ENCODE data around the gene FARS2.

FARS2 gene

DNA sequence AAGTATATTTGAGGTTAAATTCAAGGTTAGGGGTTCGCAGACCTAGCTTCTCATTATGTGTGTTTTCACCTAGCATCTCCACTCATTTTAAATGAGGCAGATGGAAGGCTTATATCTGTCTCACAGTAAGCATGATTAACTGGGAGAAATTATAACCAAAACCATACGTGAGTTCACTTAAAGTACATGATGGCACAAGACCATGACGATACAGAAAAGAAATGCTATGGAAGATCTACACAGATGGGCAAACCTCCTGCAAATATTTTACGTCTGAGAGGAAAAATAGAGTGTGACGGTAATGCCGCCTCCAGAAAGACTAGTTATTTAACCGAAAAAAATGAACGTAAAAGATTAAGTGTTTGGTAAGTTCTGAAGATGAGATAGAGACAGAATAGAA lies 337.8 kb downstream of the FARS2 start:
- H3K9ac ChIP-seq (ENCODE audit: low read length), result no peak overlapping the region
- no peaks in the 10 kb centered on the region for H3K36me3 ChIP-seq (ENCODE audit: insufficient read depth, low read length)
- no peaks in the 10 kb centered on the region for H3K4me1 ChIP-seq (ENCODE audit: insufficient read depth, low read length)
- H3K4me3 ChIP-seq (ENCODE audit: low read depth in 1 of 2, low read length in 2 of 2), result no peak overlapping the region
- H3K27ac ChIP-seq (ENCODE audit: low read depth, low read length), result no peak overlapping the region
- H3K27me3 ChIP-seq (ENCODE audit: control insufficient read depth in 1 of 2, insufficient read depth in 2 of 2, low read length in 2 of 2), result no peaks in the 10 kb centered on the region
- no peaks in the 10 kb centered on the region for H3K9me3 ChIP-seq (ENCODE audit: low read length)

DNA sequence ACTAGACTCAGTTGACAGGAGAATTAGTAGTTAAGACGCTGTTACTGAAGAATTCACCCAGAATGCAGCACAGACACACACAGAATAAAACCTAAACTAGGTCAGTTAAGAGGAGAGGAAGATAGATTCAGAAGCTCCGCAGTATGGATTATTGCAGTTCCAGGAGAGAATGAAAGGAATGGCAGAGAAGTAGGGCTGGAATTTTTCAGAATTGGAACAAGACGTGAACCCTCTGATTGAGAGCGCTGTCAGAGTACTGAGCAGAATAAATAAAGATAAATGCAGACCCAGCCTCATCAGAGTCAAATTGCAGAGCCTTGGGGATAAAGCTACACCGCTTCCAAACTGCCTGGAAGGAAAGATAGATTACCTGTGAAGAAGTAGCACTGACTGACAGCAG lies 344.6 kb downstream of the FARS2 start:
- Histone ChIP-seq H3K9ac (ENCODE audit: low read length) (no peak overlapping the region), H3K36me3 (ENCODE audit: insufficient read depth, low read length) (no peaks in the 10 kb centered on the region), H3K4me3 (ENCODE audit: low read depth in 1 of 2, low read length in 2 of 2) (no peak overlapping the region), H3K4me1 (ENCODE audit: insufficient read depth, low read length) (no peaks in the 10 kb centered on the region), H3K27me3 (ENCODE audit: control insufficient read depth in 1 of 2, insufficient read depth in 2 of 2, low read length in 2 of 2) (no peaks in the 10 kb centered on the region), H3K27ac (ENCODE audit: low read depth, low read length) (no peak overlapping the region), H3K9me3 (ENCODE audit: low read length) (no peaks in the 10 kb centered on the region)

DNA sequence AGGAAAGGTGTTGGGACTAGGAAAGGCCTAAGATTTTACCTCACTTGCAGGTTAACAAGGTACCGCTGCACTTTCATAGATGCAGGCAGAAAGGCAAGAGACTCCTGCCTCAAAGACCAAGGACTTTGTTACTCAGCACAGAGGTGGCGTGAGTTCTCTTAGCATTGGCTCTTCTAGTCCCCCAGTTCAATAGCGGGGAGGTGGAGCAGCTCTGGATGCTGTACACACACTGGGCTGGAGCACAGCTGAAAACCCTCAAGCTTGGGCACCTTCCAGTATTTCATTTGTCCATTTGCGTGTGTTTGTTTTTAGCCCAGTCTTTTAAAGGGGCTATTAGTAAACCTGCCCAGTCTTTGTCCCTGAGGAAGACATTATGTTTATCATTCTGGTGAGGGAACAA lies 345.2 kb downstream of the FARS2 start:
- no peaks in the 10 kb centered on the region for H3K36me3 ChIP-seq (ENCODE audit: insufficient read depth, low read length)
- H3K27ac ChIP-seq (ENCODE audit: low read depth, low read length), result no peak overlapping the region
- H3K4me3 ChIP-seq (ENCODE audit: low read depth in 1 of 2, low read length in 2 of 2), result no peak overlapping the region
- H3K4me1 ChIP-seq (ENCODE audit: insufficient read depth, low read length), result no peaks in the 10 kb centered on the region
- H3K9ac ChIP-seq (ENCODE audit: low read length), result no peak overlapping the region
- H3K27me3 ChIP-seq (ENCODE audit: control insufficient read depth in 1 of 2, insufficient read depth in 2 of 2, low read length in 2 of 2), result no peaks in the 10 kb centered on the region
- H3K9me3 ChIP-seq (ENCODE audit: low read length), result no peaks in the 10 kb centered on the region

DNA sequence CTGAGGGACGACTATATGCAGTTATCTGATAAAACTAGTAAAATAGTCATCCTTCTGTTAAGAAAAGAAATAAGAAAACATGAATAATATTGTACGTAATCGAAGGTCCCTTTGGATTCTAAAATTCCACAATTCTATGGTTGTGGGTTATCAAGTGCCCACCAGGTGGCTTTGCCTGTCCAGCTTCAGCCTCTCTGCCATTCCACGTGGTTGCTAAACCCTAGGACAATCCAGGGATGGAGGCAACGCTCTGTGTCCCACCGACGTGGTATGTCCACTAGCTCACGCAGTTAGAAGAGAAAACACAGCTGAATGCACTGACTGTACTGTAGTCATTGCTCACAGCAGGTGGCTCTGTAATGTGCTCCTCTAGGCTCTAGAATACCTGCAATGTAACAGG lies 349.3 kb downstream of the FARS2 start:
- no peaks in the 10 kb centered on the region for H3K9me3 ChIP-seq (ENCODE audit: low read length)
- no peak overlapping the region for H3K9ac ChIP-seq (ENCODE audit: low read length)
- H3K4me3 ChIP-seq (ENCODE audit: low read depth in 1 of 2, low read length in 2 of 2), result no peak overlapping the region
- H3K27me3 ChIP-seq (ENCODE audit: control insufficient read depth in 1 of 2, insufficient read depth in 2 of 2, low read length in 2 of 2), result no peaks in the 10 kb centered on the region
- H3K27ac ChIP-seq (ENCODE audit: low read depth, low read length), result no peak overlapping the region
- peaks cover 7% of the 10 kb centered on the region for H3K36me3 ChIP-seq (ENCODE audit: insufficient read depth, low read length)
- no peaks in the 10 kb centered on the region for H3K4me1 ChIP-seq (ENCODE audit: insufficient read depth, low read length)

DNA sequence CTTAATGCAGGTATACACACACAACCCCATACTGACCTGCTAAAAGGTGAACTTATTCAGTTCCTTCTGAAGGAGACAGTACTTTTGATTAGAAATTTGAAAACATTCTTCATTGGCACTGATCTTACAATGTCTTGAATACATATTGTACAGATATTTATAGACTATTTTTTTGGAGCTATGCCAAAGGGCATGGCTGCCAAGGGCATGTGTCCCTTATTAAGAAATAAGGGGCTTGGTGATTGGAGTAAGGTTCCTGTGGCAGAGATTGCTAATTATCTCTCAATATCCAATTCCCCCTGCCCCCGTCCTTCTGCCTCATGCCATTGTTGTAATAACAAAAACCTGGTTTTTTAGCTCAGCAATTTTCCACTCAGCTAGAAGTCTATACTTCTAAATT lies 355.9 kb downstream of the FARS2 start:
- Histone ChIP-seq H3K4me1 (ENCODE audit: insufficient read depth, low read length) (no peaks in the 10 kb centered on the region), H3K27me3 (ENCODE audit: control insufficient read depth in 1 of 2, insufficient read depth in 2 of 2, low read length in 2 of 2) (no peaks in the 10 kb centered on the region), H3K27ac (ENCODE audit: low read depth, low read length) (no peak overlapping the region), H3K4me3 (ENCODE audit: low read depth in 1 of 2, low read length in 2 of 2) (no peak overlapping the region), H3K9ac (ENCODE audit: low read length) (no peak overlapping the region), H3K36me3 (ENCODE audit: insufficient read depth, low read length) (peaks cover 7% of the 10 kb centered on the region), H3K9me3 (ENCODE audit: low read length) (no peaks in the 10 kb centered on the region)

DNA sequence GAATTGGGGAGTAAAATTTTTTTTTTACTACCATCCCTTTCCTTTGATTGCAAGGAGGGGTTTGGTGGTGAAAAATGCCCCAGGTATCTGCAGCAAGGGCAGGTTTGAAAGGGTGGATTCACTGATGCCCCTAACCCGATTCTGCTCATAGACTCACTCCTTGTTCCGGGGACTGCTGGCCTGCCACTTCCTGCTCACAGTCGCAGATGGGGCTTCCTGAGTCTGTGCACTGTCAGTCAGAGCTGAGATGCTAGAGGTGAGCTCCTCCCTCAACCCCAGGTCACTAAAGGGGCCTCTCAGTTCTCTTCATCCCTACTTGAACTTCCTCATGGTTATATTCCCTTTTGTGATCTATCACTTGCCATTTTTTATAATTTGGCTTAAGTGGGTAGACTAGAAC lies 357.9 kb downstream of the FARS2 start:
- Histone ChIP-seq H3K4me1 (ENCODE audit: insufficient read depth, low read length) (no peaks in the 10 kb centered on the region), H3K36me3 (ENCODE audit: insufficient read depth, low read length) (no peaks in the 10 kb centered on the region), H3K27ac (ENCODE audit: low read depth, low read length) (no peak overlapping the region), H3K4me3 (ENCODE audit: low read depth in 1 of 2, low read length in 2 of 2) (no peak overlapping the region), H3K9ac (ENCODE audit: low read length) (no peak overlapping the region), H3K9me3 (ENCODE audit: low read length) (no peaks in the 10 kb centered on the region), H3K27me3 (ENCODE audit: control insufficient read depth in 1 of 2, insufficient read depth in 2 of 2, low read length in 2 of 2) (no peaks in the 10 kb centered on the region)

DNA sequence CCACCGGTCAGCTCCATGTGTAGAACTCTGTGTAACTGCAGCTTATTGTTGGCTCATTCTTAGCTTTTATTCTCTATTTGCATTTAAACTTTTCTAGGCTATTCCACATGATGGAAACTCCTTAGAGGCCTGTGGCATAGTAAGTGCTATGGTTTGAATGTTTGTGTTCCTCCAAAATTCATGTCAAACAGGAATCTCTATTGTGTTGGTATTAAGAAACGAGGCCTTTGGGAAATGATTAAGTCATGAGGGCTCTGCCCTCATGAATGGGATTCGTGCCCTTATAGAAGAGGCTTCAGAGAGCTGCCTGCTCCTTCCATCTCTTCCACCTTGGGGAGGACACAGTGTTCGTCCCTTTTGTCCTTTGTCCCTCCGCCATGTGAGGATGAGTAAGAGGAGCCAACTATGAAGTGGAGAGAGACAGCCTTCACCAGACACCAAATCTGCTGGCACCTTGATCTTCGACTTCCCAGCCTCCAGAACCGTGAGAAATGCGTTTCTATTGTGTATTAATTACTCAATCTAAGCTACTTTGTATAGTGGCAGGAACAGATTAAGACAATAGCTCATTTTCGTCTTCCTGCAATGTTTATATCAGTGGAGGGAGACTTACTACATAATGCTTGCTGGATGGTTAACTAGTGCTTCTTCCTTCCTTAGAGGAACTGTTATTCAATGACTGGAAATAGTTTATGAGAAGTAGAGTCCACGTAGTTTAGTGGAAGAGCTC lies 361.1 kb downstream of the FARS2 start:
- H3K9me3 ChIP-seq (ENCODE audit: low read length), result no peaks in the 10 kb centered on the region
- H3K9ac ChIP-seq (ENCODE audit: low read length), result no peak overlapping the region
- no peak overlapping the region for H3K27ac ChIP-seq (ENCODE audit: low read depth, low read length)
- H3K4me1 ChIP-seq (ENCODE audit: insufficient read depth, low read length), result no peaks in the 10 kb centered on the region
- no peaks in the 10 kb centered on the region for H3K27me3 ChIP-seq (ENCODE audit: control insufficient read depth in 1 of 2, insufficient read depth in 2 of 2, low read length in 2 of 2)
- no peak overlapping the region for H3K4me3 ChIP-seq (ENCODE audit: low read depth in 1 of 2, low read length in 2 of 2)
- no peaks in the 10 kb centered on the region for H3K36me3 ChIP-seq (ENCODE audit: insufficient read depth, low read length)

DNA sequence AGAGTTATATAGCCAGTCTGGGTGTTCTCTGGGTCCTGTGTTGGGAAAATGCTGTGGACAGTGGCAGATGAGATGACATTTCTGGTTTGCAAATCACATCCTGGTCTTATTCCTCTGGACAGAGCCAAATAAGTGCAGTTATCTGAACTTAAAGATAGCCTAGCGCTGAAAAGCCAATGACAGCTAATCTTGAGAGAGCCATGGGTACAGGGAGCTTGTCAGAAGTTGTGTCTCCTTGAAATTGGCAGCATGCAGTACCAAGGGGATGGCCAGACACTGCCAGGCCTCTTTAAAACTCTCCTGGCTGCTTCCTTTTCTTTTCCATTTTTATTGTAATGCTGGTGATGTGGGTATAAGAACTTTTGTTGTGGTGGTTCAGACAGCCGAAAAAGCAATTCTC lies 362.5 kb downstream of the FARS2 start:
- H3K27ac ChIP-seq (ENCODE audit: low read depth, low read length), result no peak overlapping the region
- H3K27me3 ChIP-seq (ENCODE audit: control insufficient read depth in 1 of 2, insufficient read depth in 2 of 2, low read length in 2 of 2), result no peaks in the 10 kb centered on the region
- H3K36me3 ChIP-seq (ENCODE audit: insufficient read depth, low read length), result no peaks in the 10 kb centered on the region
- H3K9me3 ChIP-seq (ENCODE audit: low read length), result no peaks in the 10 kb centered on the region
- no peak overlapping the region for H3K4me3 ChIP-seq (ENCODE audit: low read depth in 1 of 2, low read length in 2 of 2)
- H3K4me1 ChIP-seq (ENCODE audit: insufficient read depth, low read length), result no peaks in the 10 kb centered on the region
- H3K9ac ChIP-seq (ENCODE audit: low read length), result no peak overlapping the region

DNA sequence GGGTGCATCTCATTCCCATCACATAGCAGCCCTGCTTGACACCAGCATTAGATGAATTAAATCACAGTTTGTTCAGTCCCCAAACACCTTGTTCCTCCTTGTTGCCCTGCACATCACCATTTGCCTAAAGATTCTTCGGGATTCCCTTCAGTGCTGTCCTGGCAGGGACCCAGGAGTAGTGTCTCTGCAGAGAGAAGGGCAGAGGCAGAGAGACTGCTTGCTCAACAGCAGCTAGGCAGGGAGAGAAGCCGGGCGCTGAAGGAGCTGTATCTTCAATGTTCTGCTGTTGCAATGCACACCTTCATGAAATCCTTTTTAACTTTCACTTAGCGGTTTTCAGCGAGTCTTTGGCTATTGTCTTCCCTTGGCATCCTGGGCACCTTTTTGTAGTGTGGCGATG lies 362.9 kb downstream of the FARS2 start:
- no peak overlapping the region for H3K27ac ChIP-seq (ENCODE audit: low read depth, low read length)
- no peaks in the 10 kb centered on the region for H3K9me3 ChIP-seq (ENCODE audit: low read length)
- H3K27me3 ChIP-seq (ENCODE audit: control insufficient read depth in 1 of 2, insufficient read depth in 2 of 2, low read length in 2 of 2), result no peaks in the 10 kb centered on the region
- no peaks in the 10 kb centered on the region for H3K36me3 ChIP-seq (ENCODE audit: insufficient read depth, low read length)
- no peak overlapping the region for H3K4me3 ChIP-seq (ENCODE audit: low read depth in 1 of 2, low read length in 2 of 2)
- H3K4me1 ChIP-seq (ENCODE audit: insufficient read depth, low read length), result no peaks in the 10 kb centered on the region
- no peak overlapping the region for H3K9ac ChIP-seq (ENCODE audit: low read length)

DNA sequence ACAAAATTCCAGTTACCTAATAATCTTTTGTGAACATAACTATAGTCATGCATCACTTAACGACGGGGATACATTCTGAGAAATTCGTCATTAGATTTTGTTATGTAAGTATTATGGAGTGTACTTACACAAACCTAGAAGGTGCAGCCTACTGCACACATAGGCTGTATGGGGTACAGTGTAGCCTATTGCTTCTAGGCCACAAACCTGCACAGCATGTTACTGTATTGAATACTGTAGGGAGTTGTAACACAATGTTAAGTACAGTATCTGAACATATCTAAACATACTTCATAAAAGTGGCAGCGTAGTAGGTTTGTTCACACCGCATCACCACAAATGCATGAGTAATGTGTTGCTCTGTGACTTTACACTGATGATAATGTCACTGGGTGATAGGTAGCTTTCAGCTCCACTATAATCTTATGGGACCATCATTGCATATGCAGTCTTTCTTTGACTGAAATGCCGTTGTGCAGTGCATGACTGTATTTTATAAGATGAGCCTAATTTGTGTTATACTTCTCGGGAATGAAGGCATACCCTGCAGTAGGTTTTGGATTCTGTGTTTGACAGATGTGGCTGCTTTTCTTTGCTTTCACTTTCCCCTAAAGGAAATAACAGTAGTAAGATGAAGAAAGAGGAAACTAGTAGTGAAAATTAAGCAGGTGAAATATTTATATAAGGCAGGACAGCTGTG lies 365.6 kb downstream of the FARS2 start:
- Histone ChIP-seq H3K9me3 (ENCODE audit: low read length) (no peaks in the 10 kb centered on the region), H3K27ac (ENCODE audit: low read depth, low read length) (no peak overlapping the region), H3K27me3 (ENCODE audit: control insufficient read depth in 1 of 2, insufficient read depth in 2 of 2, low read length in 2 of 2) (no peaks in the 10 kb centered on the region), H3K36me3 (ENCODE audit: insufficient read depth, low read length) (no peaks in the 10 kb centered on the region), H3K9ac (ENCODE audit: low read length) (no peak overlapping the region), H3K4me3 (ENCODE audit: low read depth in 1 of 2, low read length in 2 of 2) (no peak overlapping the region), H3K4me1 (ENCODE audit: insufficient read depth, low read length) (no peaks in the 10 kb centered on the region)

DNA sequence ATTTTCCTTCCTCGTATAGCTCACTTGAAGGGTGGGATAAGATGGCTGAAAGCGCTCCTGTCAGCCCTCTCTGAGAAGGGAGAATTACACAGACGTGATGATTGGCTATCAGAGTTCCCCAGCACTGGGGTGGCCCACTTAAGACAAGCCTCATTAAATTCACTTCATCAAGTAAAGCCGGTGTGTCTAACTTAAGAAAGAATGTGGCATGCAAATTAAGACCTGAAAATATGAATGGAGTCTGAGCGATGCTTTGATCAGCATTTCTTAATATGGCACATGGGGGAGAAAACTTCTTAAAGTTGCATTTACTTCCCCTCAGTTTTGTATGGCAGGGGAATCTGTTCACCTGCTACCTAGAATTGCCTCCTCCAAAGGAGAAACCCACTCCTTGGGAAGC lies 369.3 kb downstream of the FARS2 start:
- Histone ChIP-seq H3K9me3 (ENCODE audit: low read length) (no peaks in the 10 kb centered on the region), H3K9ac (ENCODE audit: low read length) (no peak overlapping the region), H3K4me1 (ENCODE audit: insufficient read depth, low read length) (no peaks in the 10 kb centered on the region), H3K4me3 (ENCODE audit: low read depth in 1 of 2, low read length in 2 of 2) (no peak overlapping the region), H3K36me3 (ENCODE audit: insufficient read depth, low read length) (no peaks in the 10 kb centered on the region), H3K27ac (ENCODE audit: low read depth, low read length) (no peak overlapping the region), H3K27me3 (ENCODE audit: control insufficient read depth in 1 of 2, insufficient read depth in 2 of 2, low read length in 2 of 2) (no peaks in the 10 kb centered on the region)

DNA sequence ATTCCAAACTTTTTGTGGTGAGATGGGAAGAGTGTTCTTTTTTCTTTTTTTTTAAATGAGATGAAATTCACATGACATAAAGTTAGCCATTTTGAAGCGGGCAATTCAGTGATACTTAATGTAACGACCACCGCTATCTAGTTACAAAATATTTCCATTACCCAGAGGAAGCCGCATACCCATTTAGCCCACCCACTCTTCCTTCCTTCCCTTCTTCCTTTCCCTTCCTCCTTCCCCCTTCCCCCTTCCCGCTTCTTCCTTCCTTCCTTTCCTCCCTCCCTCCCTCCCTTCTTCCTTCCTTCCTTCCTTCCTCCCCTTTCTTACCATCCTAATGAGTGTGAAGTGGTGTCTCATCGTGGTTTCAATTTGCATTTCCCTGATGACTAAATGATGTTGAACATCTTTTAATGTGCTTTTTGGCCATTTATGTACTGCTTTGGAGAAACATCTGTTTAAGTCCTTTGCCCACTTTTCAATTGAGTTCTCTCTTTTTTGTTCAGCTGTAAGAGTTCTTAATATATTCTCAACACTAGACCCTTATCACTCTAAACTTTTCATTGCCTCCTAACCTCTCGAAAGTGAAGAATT lies 371.1 kb downstream of the FARS2 start:
- no peaks in the 10 kb centered on the region for H3K9me3 ChIP-seq (ENCODE audit: low read length)
- H3K27me3 ChIP-seq (ENCODE audit: control insufficient read depth in 1 of 2, insufficient read depth in 2 of 2, low read length in 2 of 2), result no peaks in the 10 kb centered on the region
- H3K27ac ChIP-seq (ENCODE audit: low read depth, low read length), result no peak overlapping the region
- no peaks in the 10 kb centered on the region for H3K4me1 ChIP-seq (ENCODE audit: insufficient read depth, low read length)
- H3K9ac ChIP-seq (ENCODE audit: low read length), result no peak overlapping the region
- H3K4me3 ChIP-seq (ENCODE audit: low read depth in 1 of 2, low read length in 2 of 2), result no peak overlapping the region
- H3K36me3 ChIP-seq (ENCODE audit: insufficient read depth, low read length), result no peaks in the 10 kb centered on the region
